HG02943 (cell line): ENCODE results near the gene UBE2I.
"Not testable (repeated sequence)": the region's sequence is repeated elsewhere in the genome, so short reads cannot be mapped to it uniquely, and the experiment has no call there.

ENCODE experiments used
- ATAC-seq: cut with Tn5 transposase; IDR thresholded peaks from one replicate; pipeline ENCODE4 v1.9.1; 2021; ENCODE audit warnings: mild to moderate bottlenecking, low read depth, moderate library complexity; ENCODE audit not compliant: unreplicated experiment

The UBE2I gene

DNA sequence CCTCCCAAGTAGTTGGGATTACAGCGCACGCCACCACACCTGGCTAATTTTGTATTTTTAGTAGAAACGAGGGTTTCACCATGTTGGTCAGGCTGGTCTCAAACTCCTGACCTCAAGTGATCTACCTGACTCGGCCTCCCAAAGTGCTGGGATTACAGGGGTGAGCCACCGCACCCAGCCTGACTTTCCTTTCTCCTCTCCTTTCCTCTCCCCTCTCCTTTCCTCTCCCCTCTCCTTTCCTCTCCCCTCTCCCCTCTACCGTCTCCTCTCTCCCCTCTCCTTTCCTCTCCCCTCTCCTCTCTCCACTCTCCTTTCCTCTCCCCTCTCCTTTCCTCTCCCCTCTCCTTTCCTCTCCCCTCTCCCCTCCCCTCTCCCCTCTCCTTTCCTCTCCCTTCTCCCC, 17.2 kb upstream of the UBE2I start:
- not testable (repeated sequence) for ATAC-seq

DNA sequence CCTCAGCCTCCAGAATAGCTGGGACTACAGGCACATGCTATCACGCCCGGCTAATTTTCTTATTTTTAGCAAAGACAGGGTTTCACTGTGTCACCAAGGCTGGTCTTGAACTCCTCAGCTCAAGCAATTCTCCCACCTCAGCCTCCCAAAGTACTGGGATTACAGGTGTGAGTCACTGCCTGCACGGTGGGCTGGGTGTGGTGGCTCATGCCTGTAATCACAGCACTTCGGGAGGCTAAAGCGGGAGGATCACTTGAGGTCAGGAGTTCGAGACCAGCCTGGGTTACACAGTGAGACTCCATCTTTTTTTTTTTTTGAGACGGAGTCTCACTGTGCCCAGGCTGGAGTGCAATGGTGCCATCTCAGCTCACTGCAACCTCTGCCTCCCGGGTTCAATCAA, 16.6 kb upstream of the UBE2I start:
- not testable (repeated sequence) for ATAC-seq

DNA sequence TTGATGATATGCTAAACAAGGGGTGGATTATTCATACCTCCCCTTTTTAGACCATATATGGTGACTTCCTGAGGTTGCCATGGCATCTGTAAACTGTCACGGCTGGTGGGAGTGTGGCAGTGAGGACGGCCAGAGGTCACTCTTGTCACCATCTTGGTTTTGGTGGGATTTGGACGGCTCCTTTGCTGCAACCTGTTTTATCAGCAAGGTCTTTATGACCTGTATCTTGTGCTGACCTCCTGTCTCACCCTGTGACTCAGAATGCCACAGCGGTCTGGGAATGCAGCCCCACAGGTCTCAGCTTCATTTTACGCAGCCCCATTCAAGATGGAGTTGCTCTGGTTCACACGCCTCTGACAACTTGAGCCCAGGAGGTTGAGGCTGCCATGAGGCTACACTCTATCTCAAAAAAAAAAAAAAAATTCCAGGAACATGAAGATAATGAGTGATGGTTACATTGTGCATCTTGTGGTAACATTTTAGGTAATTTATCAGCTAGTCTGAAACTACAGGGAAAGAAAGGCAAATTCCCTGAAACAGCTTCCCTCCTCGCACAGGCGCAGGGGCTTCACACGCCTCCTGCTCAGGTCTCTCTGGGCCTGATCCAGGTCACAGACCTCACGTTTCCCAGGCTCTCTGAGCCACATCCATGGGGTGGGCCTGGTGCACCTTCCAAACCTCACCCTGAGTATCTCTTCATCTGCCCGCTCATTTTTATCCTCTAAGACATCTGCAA, 15.3 kb upstream of the UBE2I start:
- no peak for ATAC-seq

DNA sequence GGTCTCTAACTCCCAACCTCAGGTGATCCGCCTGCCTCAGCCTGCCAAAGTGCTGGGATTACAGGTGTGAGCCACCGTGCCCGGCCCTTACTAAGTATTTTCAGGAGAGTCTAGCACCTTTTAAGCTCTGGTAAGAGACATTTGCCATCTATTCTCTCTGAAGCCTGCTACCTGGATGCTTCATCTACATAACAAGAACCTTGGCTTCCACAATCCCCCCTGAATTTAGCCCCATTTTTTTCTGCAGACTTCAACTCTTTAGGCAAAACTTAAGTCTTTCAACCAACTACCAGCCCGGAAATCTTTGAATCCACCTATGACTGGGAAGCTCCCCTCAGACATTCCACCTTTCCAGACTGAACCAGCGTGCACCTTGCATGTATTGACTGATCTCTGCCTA, 14.0 kb upstream of the UBE2I start:
- ATAC-seq: no peak

DNA sequence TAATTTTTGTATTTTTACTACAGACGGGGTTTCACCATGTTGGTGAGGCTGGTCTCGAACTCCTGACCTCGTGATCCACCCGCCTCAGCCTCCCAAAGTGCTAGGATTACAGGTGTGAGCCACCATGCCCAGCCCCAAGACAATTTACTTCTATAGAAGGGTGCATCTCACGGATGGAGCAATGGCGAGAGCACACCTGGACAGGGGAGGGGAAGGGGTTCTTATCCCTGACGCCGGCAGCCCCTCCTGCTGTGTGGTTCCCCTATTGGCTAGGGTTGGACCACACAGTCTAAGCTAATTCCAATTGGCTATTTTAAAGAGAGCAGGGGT, 12.8 kb upstream of the UBE2I start:
- not testable (repeated sequence) for ATAC-seq

DNA sequence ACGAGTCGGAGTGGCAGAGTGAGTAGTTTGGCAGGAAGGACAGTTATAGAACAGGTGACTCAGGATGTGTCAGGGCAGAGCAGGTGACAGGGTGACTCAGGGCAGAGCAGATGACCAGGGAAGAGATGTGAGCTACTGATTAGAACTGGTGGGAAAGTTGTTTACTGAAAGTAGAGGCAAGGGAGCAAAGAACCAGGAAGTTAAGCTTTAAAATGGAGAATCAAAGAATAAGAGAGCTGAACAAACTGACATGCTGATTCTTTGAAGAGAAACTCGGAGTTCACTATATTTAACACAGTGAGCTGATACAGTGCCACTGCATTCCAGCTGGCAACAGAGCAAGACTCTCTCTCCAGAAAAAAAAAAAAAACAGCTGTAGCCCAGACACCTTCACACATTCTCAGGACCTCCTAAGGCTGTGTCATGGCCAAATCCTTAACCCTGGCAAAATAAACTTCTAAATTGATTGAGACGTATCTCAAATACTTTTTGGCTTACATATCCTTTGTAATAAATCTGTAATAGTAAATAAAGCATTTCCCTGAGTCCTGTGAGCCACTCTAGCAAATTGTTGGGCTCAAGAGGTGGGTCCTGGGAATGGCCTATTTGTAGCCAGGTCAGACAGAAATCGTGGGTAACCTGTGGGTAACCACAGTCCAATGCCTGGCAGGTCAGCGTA, 12.3 kb upstream of the UBE2I start:
- ATAC-seq: no peak

DNA sequence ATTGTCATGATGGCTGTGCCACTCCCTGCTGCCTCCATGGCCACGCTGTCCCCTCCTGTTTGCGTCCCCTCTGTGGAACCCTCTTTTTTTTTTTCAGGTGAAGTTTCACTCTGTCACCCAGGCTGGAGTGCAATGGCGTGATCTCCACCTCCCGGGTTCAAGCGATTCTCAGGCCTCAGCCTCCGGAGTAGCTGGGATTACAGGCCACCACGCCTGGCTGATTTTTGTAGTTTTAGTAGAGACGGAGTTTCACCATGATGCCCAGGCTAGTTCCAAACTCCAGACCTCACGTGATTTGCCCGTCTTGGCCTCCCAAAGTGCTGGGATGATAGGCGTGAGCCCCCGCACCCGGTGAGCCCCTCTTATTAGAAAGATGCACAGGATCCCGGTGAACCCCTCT, 11.0 kb upstream of the UBE2I start:
- no peak for ATAC-seq

DNA sequence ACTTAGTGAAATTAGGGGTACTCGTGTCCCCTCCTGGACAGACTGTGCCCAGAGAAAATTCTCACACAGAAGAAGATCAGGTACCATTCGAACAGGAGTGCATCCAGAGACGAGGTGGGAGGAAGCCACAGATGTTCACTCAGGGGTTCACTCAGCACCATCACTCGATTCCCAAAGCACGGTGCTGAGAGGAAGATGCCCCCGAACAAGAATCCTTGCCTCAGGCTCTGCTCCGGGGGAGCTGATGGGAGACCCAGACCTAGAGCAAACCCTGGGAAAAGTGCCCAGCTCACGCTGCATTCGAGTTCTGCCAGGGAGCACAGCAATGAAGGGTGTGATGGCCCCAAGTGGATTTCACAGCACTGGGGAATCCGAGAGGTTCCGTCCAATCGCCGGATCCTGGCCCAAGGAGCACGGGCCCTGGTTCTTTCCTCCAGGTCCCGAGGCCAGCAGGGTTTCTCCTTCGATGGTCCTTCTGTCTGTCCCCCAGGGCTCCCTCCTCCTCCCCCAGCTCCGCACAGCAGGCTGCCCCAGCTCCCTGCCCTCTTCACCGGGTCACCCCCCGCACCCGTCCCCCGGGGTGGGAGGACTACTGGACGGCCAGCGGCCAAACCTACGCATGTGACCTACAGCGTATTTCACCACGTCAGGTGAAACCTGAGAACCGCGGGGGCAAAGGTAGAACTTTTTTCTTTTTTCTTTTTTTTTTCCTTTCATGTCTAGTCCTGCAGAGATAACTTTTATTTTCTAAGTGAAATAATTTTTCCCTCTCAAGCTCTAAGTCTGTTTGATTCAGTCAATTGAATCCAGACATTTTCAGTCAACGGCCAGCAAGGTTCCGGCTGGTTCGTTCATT, 10.2 kb upstream of the UBE2I start:
- ATAC-seq: no peak

DNA sequence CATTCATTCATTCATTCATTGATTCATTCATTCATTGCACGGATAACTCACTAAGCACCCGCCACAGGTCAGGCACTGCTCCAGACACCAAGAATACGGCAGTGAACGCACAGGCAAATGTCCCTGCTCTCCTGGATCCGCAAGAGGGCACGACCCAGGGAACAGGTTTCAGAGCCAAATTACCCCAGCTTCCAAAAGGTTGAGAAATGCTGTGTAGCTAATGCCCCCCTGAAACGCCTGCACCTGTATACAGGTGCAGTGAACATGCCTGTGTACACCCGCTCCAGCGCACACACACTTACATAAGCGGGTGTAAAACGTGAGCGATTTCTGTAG, 9.6 kb upstream of the UBE2I start:
- no peak for ATAC-seq

DNA sequence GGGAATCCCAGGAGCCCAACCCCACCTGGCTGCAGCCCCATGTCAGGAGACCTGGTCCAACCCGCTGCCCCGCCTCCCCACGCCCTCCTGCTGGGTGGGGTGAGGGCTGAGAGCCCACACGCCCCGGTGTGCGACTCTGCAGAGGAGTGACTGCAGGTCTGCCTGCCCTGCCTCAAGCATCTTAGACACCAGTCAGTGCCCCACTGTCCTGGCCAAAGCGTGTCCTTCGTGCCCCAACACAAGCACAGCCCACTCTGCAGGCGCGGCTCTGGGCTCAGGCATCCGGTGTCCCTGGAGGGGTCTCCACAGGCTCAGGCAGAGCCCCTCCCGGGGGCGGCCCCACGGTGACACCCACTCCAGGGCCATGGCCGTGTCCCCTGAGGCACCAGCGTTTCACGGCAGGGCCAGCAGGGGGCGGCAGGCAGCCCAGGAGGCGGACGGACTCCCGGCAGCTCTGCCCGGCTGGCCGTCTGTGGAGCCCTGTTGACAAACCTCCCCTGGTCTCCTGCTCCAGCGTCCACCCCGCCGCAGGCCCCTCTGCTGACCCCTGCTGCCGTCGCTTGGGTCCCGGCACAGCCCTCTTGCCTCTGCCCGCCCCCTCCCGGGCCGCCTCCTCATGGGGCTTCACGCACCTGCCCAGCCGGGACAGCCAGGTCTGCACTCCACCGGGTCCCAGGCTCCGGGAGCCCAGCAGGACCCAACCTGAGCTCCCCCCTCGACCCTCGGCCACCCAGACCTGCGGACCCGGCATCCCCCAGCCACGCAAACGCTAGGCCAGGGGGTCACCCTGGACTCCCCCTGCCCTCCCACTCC, 8.6 kb upstream of the UBE2I start:
- no peak for ATAC-seq

DNA sequence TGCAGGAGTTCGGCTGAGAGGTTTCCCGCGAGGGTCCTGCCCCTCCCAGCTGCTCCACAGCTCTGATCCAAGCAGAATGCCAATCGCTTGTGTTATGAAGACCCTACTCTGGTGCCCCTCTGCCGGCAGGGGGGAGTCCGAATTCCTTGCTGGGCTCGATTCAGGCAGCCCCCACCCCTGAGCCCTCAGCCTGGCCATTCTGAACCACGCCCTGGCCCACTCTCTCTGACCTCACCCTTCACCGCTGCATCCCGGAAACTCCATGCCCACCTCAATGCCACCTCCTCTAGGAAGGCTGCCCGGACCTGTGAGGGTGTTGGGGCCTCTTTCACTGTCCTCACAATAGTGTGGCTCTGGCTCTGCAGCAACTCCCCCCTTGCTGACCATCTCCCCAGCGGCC, 7.9 kb upstream of the UBE2I start:
- ATAC-seq: no peak

DNA sequence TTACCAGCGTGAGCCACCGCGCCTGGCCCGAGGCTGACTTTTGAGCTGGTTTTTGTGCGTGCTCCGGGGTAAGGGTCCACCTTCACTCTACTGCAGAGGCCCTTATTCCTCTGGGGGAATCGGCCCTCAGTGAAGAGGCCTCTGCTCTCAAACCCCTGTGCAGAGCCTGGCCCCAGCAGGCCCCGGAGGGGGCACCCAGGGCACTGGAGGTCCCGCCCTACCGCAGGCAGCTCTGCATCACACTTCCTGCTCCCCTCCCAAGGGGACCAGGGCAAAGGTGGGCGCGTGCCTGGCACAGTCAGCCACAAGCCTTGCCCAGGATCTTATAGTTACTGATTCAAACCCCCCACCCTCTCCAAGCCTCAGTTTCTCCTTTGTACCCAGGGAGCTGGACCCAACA, 3.6 kb upstream of the UBE2I start:
- no peak for ATAC-seq

DNA sequence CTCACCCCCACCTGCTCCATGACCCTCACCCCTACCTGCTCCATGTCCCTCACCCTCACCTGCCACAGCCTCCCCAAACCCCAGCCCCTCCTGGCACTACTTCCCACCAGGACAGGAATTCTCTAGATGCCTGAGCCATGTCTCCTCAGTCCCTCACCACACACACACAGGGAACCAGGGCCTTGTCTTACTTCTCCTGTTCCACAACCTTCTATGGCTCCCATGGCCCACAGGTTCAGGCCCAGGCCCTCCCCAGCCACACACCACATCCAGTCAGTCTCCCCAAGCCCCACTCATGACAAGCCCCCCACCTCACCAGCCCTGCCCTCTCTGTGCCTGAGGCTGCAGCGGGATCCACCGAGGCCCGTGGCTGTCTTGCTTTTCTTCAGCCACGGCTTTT, 3.1 kb upstream of the UBE2I start:
- no peak for ATAC-seq

DNA sequence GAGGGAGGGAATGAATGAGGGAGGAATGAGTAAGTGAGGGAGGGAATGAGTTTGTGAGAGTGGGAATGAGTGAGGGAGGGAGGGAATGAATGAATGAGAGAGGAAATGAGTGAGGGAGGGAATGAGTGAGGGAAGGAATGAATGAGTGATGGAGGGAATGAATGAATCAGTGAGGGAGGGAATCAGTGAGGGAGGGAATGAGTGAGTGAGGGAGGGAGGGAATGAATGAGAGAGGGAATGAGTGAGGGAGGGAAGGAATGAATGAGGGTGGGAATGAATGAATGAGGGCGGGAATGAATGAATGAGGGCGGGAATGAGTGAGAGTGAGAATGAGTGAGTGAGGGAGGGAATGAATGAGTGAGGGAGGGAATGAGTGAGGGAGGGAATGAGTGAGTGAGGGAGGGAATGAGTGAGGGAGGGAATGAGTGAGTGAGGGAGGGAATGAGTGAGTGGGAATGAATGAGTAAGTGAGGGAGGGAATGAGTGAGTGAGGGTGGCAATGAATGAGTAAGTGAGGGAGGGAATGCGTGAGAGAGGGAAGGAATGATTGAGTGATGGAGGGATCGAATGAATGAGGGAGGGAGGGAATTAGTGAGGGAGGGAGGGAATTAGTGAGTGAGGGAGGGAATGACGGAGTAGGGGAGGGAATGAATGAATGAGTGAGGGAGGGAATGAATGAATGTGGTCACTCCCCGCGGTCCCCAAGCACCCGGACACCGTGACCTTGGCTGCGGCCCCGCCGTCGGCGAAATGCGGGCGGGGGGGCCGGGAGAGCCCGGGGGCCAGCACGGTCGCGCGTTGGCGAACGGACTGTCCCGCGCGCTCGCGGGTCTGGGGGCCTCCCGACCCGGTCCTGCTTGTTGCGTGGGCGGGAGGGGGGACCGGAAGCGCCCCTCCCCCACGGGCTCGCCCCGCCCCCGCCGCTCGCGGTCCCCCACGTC, 1.1 kb upstream of the UBE2I start:
- ATAC-seq: peak; percentile 13

DNA sequence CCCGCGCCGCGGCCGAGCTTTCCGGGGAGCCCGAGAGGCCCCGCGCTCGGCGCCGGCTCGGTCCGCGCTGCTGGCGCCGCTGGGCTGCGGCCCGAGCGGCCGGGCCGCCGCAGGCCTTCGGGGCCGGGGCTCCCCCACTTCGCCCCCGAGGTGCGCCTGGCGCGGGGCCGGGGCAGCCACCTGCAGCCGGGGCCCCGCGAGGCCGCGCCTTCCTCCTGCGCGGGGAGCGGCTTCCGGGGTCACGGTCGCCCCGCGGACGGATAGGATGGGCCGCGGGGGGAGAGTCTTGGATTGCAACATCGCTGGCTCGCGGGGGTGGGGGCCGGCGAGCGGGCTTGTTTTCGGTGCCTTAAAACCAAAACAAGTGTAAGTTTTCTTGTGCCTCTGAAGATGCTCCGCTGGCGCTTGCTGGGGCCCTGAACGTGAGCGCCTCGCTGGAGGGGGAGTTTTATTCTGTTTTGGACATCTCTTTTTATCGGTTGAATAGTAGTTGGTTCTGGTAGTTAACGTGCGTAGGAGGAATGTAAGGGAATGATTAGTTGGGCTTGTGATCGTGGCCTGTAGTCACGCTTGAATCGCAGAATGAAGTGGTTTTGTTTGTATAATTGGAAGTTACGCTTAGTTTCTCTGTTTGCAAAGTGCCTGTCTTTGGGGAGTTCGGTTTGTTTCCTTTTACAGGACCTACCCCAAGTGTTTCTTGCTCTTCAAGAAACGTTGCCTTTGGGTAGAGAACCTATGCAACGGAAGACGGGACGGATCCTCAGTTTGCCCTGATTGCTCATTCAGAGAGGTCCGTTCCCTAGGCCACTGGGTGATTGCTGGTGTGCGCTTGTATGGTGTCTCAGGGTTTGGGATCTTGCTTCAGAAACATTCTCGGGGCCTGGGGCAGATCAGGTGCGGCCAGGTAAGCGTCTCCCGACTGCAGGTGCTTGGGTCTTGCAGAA, 724 bp downstream of the UBE2I start:
- no peak for ATAC-seq

DNA sequence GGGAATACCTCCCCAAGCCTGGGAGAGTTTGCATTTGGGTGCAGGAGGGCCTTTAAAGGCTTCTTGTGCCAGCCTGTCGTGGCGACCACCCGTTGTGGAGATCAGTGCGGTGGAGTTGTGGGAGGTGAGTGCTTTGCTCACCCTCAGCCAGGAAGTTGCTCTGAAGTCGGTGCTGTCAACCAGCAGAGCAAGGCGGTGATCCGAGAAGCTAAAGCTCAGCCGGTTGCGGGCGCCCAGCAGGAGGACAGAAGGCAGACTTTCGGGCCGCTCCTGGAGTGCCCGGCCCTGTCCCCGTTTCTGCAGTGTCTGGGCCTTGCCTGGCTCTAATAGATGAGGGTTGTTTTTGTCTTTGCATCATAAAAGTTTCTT, 1.4 kb downstream of the UBE2I start:
- no peak for ATAC-seq

DNA sequence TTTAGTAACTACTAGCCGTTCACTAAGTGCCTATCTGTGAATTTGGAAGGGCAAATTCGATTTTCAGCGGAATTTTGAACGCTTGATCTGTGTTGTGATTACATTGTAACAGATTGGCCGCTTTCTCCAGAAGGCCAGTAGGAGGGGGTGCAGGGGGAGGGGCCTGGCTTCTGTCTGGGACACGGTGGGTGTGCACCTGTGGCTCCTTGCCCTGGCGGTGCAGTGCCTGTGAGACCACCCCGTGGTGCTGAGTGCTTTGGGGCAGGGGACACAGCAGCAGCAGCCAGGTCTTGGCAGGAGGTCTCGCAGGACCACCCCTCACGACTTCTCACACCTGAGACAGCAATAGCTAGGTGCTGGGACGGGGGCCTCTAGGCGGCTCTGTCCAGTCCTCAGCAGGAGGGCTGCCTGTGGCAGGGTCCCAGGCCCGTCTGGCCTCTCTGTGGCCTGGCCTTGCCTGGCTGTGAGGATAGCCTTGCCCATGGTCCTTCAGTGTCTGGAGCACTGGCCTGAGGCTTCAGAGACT, 1.8 kb downstream of the UBE2I start:
- no peak for ATAC-seq

DNA sequence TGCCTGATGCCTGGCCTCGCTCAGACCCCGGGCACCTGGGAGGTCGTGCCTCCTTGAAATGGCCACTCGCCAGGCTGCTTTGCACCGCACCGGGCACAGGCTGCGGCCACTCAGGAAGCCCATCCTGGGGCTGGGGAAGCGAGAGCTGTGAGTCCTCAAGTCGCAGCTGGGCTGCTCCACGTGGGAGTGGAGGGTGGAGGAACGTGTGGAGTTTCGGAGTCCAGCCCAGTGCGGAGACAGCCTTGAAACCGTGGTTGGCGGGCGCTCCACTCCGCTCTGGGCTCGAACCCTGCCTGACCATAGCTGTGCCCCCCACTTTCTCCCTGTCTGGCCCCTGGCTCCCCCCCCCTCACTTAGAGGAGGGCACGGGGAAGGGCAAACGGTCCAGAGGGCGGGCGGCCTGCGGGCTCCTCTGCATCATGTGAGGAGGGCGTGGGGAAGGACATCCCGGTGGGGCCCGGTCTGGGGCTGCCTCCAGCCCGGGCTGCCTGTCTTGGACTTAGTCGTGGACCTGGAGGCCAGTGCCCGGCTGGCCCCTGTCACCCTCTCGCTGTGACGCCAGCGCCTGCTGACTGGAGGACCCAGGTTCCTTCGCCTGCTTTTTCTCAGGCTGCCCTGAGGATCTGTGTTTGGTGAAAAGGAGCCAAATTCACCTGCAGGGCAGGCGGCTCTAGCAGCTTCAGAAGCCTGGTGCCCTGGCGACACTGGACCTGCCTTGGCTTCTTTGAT, 2.5 kb downstream of the UBE2I start:
- no peak for ATAC-seq
